SW 1271 (cell line): ENCODE measurements around the gene GDF9.

Experiments used
- DNase-seq, 2 experiments: peaks; one replicate each; lab custom pipeline; 2025; lab: John Stamatoyannopoulos, UW

GDF9 gene

DNA sequence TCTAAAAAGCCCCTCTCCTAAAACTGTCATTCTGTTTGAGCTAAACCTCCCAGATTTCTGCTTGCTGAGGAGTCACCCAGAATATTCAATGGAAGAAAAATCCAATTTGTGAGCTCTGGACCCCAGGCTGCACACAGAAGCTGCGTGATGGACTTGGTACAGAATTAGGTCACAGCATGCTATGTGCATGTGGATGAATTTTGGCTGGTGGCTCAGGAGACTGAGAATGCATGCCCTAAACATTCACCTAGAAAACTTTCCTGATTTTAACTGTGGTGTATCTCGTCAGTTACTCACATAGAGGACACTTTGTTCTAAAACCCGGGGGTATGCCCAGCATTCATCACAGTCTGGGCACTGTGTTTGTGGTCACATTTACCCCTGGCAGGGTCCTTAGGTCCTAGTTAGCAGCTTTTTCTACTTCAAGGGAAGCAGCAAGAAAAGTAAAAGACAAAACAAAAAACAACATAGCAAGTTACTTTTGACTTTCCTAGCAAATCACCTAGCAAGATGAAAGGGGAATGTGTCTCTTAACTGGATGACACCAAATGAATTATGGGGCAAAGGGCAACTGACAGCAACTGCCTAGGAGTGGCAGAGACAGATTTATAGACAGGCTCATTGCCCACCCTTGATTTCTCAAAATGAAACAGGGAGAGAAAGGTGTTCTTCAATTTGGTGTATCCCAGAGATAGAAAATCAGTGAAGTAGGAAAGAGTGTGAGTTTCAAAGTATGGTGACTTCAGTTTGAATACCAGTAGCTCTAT lies 27.6 kb downstream of the GDF9 start:
- no peak for DNase-seq

DNA sequence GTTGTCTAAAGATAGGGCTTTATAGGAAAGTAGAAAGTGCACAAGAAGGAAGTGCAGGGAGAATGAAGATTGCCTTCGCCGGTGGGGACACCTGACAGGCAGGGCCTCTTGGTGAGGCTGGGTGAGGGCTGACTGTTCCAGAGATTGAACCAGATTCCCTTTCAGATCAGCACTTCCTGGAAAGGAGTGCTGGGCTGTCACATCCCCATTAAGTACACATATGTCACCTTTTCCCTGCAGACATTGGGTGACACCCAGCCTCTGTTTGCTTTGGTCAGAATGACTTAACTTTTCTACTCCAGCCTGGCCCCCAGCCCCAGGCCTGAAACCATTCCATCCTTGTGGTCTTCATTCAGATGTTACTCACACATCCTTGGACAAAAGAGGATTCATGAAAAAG lies 28.4 kb downstream of the GDF9 start:
- no peak for DNase-seq

DNA sequence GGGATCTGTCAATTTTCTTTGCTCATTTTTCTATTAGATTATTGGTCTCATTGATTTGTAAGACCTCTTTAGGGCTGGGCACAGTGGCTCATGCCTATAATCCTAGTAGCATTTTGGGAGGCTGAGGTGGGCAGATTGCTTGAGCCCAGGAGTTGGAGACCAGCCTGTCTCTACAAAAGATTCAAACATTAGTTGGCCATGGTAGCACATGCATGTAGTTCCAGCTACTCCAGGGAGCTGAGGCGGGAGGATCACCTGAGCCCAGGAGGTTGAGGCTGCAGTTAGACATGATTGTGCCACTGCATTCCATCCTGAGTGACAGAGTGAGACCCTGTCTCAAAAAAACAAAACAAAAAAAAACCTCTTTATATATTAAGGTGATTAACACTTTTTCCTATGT lies 29.4 kb downstream of the GDF9 start:
- DNase-seq: no peak

DNA sequence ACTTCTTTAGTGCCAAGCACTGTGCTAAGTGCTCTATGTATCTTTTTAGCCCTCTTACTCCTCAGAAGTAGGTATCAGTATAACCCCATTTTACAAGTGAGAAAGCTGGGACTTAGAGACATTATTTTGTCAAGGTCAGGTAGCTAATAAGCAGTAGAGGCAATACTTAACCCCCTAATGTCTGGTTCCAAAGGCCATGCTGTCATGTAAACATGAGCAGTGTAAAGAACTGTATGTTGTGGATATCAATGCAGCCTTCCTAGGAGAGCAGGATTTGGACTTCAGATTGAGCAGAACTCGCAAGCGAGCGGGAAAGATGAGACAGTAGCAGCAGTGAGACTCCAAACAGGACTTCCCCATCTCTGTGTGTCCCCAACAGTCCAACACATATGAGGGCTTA lies 32.2 kb downstream of the GDF9 start:
- DNase-seq: no peak

DNA sequence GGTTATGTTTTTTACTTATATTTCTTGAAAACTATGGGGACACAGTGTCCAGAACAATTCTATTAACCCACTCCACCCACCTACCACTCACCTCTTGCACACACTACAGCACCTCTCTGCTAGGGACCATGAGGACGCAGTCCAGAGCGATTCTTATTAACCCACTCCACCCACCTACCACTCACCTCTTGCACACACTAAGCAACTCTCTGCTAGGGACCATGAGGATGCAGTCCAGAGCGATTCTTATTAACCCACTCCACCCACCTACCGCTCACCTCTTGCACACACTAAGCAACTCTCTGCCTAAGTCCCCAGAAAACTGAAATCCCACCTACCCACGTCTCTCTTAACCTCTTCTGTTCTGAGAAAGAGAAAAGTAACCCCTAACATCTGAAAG lies 33.7 kb downstream of the GDF9 start:
- DNase-seq: no peak

DNA sequence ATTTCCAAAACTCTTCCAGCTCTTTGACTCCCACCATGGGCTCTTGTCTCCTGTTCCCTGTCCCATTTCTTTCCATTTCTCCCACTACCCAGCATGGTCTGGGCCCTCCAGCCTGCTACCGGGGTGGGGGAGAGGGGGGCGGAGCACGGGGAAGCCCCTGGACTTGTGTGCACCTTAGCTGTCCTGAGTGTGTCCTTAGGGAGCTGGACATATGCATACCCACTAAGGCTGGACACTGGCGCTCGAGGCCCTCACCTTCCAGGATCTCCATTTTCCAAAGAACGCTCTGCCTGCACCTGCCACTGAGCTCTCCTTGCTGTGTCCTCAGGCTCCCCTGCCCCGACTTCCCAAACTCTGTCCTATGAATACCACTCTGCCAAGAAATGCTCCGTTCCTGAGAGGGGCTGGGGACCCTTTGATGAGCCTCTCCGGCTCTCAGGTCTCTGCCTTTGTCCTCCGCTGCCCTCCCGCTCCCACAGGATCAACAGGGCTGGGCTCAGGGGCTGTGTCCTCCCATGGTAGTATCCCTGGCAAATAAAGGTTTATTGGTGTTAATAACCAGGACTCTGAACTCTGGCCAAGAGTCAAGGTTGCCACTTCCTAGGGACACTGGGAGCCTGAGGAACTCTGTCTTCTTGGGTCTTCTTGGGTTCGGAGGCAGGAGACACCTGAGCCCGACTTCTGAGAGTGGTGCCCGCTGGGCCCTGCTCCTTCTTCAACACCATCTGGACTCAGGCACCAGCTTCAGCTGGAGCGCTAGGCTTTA lies 35.0 kb downstream of the GDF9 start:
- no peak for DNase-seq

DNA sequence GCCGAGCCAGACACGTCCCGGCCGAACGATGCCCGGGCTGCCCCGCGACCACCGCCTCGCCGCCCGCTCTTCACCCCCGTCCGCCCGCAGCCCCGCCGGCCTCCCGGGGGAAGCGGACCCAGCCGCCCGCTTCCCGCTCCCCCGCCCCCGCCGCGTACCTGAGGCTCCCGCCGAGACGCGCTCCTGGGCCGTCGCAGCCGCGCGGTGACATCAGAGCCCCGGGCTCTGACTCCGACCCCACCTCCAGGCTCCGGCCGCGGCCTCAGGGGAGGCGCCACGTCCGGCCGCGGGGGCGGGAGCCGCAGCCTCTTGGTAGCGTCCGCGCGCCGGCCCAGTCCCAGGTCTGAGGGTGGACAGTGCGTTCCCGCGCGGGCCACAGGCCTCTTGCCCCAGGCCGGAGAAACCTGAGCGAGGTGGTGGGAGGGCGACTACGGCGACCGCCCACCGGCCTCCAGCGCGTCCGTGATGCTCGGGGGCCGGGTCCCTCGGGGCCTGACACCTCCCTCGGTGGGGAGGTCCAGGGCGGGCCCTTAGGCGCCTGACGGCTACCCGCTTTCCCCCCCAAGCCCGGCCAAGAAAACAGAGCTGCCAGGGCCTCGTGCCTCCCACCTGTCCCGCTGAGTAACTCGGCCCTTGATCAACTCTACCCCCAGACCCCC lies 35.7 kb downstream of the GDF9 start, which contains the start of gene SHROOM1:
Gene SHROOM1 (minus strand): TSS at position 212 of the 659 bp plus-strand sequence. CDS start 4,507 bp downstream, outside the sequence.
- peak; percentile 55 to 74 for DNase-seq

DNA sequence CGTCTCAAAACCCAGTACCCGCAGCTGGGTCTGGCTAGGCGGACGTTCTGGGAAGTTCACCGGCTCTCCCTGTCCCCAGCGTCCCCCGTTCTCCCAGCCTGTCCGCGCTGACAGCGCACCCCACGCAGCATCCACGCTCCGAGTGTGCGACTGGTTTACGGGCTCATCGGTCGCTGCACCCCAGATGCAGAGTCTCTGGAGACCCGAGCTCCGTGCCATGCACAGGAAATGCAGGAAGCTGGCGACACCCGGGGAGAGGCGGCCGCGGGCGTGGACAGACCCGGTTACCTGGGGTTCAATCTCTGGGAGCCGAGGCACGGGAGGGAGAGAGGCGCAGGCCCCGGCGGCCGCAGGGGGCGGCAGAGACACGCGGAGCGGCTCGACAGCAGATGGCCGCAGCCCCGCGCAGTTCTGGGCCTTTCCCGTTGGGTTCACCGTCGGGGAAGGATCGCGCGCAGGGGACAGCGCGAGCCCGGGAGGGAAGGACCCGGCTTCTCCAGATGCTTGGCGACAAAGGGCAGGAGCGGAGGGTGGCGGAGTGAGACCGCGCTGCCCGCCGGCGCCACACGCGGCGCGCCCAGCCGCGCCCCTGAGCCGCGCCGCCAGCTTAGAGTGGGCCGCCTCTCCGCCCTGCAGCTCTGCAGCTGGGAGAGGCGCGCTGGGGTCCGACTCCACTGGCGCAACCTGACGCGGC lies 36.4 kb downstream of the GDF9 start:
- peak; percentile 28 to 71 for DNase-seq

DNA sequence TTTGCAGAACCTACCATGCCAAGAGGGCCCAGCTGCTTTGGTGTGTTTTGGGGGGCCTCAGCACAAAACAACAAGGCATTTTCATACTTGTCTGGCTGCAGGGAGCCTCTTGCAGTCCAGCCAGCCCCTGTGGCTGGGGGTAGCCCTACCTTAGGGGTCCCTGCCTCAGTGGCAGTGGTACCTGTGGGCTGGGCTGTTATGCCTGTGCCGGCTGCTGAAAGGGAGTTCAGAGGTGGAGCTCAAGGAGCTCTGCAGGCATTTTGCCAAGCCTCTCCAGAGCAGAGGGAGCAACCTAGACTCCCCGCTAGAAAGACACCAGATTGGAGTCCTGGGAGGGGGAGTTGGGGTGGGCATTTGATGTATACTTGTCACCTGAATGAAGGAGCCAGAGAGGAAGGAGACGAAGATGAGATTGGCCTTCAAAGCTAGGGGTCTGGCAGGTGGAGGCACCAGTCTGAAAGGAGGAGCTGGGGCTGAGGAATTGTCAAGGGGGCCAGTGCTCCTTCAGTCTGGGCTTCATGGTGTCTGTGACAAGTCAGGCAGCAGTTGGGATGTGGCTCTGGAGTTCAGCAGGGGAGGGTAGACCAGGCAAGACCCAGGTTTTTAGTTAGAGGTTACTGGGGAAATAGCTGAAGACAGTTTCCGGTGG lies 37.3 kb downstream of the GDF9 start:
- DNase-seq: no peak

DNA sequence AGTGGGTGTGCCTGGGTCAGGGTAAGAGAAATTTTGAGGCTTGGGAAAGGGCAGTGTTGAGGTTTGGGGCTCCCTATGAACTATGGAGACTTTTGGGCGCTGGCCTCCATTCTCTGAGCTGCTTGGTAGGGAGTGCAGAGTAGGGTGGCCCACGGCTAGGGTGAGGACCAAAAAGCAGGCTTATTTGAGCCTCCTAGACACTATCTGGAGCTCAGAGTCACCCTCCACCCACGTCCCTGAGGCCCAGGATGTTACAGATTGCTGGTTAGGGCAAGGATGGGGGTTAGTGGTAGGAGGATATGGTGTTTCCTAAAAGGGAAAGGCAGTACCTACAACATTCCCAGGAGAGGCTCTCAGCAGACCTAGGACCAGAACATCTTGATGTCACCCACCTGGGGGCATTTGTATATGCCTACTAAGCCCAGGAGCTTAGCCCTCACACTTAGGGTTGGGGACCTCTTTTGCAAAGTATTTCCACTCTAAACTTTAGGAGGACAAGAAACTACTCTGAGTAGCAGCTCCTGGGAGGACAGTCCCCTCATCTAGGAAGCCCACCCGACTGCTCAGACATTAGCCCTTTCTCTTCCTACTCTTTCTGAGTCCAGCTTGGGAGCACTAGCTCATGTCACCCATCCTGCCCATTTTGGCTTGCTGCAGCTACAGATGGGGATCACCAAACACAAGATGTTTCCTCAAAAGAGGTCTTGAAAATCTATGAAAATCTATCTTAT lies 38.2 kb downstream of the GDF9 start:
- no peak for DNase-seq

DNA sequence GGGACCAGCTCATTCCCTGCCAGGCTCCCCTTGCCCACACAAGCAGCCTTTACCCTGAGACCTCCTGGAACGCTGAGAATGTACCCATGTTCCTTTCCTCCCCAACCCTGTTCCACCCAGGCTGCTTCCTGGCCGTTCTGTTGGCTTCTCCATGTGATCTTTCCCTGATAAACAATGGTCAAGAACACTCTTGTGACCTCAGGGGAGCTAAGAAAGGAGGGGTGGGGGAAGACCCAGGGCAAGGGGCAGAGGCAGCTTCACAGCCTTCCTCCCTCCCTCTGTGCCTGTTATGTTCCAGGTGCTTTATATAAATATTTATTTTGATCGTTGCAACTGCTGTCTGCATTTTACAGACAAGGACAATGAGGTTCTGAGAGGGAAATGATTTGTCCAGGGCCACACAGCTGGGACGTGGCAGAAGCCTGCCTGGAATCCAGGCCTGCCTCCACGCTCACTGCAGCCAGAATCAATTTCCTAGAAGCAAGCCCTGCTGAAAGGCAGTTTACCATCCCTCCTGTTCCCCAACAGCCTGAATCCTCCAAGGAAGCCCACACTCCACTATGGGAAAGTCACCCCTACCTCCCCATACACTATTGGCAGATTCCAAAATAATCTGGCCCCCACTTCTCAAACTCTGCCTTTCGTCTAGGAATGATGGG lies 39.7 kb downstream of the GDF9 start:
- DNase-seq: no peak

DNA sequence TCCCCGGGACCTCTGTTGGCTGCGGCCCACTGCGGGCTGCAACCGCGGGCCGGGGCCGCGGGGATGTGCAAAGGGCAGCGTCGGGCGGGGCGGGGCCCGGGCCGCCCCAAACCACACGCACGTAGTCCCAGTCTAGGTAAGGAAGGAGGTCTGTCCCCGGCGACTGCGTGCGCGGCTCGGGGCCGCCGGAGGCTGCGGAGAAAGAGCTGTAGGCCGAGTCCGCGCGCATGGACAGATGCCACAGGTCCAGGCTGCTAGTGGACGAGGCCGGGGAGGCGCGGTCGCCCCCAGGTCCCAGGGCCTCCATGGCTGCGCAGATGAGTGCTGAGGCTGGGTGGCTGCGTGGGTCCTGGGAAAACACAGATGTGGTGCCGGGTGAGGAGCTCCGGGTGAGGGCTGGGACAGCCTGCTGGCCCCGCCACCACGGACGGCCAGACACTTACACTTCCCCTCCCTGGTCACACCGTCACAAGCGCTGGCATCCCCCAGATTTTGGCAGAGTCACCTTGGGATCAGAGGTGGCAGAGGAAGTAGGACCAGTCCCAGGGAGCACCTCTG lies 40.4 kb downstream of the GDF9 start:
- DNase-seq: no peak

DNA sequence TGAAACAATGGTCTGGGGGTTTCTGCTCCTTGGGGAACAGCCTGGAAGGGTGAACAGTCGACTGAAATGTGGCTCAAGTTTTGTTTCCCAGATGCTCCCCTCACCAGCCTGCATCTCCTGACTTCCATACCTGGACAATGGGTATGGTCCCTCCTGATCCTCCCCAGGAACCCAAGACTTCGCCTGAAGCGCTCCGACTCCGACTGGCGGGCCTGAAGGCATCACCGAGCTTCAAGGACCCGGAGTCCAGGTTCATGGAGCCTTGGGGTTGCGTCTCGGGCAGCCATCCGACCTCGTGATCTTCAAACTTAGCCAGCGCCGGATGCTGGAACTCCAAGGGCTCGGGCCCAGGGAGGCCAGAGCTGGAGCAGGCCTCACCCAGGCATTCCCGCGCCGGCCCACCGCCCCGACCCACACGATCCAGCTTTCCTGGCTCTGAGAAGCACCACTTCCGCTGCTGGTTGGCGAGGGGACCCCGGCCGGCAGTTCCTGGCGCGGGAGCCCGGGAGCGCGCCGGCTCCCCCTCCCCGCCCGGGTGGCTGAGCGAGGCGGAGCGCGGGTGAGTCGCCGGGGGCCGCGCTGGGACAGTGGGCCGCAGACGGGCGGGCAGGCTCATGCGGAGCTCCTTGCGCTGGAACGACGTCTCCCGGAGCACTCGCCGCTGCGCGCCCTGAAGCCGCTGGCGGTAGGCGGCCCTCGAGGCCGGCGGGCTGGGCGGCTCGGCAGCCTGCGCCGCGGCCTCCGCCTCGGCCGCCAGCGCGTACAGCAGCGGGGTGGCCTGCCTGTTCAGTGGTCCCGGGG lies 41.0 kb downstream of the GDF9 start:
- no peak for DNase-seq

DNA sequence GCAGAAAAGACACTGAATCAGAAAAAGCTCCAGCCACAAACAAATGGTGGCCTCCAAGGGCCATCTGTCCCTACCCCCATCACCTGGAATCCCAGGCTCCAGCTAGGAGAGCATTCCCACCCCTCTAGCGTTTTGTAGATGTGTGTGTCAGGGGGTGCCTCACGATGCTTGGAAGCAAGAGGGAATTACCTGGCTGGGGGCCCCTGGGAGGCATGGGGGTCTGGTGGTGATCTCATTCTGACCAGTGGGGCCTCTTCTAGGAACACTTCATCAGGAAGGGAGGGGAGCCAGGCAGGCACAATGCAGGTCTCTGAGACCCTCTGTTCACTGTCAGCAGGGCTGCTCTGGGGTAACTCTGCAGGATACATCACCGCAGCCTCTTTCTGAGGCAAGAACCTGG lies 41.8 kb downstream of the GDF9 start:
- DNase-seq: no peak

DNA sequence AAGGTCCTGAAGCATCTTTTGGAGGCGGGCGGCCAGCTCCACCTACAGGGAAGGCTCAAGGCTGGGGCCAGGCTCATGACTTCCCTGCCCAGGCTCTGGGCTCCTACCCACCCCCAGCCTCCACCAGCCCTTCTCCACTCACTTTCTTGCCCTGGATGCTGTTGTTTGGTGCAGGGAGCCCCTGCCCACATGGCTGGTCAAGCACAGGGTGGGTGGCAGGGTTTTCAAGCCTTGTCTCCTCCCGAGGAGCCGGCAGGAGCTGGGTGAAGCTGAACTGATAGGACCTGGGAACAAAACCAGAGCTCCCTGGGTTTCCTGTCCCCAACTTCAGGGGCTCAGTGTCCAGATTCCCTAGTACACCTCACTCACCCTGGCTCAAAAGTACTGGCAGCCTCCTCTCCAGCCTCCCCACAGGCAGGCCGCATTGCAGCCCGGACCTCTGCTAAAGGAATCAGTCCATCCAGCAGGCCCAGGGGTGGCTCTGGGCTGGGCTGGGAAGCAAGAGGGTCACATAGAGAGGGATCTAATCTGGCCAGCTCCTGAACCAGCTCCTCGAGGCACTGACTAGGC lies 42.7 kb downstream of the GDF9 start:
- DNase-seq: no peak

DNA sequence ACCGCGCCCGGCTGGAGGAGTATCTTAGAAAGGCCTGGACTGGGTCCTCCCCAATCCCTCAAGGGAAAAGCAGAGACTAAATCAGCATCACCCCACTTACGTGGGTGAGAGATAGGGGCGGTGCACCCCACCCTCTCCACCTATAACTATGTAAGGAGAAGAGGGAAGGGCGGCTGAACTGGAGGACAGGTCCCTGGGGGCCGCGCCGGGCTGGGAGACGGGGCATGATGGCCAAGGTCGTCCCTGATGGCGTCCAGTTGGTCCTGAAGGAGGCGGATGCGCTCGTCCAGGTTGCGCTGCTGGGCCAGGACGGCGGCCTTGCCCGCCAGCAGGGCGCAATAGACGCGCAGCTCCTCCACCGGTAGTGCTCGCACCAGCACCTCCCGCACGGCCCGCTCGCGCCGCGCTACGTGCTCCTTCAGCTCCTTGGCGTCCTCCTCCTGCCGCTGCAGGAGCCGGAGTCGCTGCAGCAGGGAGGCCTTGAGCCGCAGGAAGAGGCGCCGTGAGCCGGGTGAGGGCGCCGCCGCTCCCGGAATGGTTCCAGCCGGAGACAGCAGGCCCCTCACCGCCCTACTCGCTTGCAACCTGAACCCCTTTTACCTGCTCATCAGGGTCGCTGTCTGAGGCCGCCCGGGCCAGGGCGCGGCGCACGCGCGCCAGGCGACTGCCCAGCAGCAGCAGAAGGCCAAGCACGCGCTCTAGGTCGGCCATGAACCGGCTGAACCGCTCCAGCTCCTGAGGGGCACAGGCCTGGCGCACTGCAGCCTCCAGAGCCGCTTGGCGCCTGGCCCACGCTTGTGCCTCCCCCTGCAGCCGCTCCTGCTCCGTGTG lies 43.4 kb downstream of the GDF9 start:
- DNase-seq: no peak

DNA sequence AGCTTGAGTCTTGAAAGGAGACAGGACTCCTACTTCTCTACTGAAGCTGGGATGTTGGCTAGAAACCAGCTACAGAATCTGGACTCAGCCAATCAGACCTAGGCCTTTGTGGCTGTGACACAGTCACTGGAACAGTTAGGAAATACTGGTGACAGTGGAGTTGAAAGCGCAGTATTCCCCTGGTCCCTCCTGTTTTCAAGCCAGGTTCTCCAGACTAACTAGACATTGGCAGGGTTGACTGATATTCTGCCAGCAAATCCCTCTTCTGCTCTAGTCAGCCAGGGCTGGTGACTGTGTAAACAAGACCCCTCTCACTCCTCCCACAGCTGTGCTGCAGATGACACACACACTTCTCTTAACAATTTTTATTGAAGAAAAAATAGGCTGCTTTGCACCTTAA lies 44.5 kb downstream of the GDF9 start:
- DNase-seq: no peak

DNA sequence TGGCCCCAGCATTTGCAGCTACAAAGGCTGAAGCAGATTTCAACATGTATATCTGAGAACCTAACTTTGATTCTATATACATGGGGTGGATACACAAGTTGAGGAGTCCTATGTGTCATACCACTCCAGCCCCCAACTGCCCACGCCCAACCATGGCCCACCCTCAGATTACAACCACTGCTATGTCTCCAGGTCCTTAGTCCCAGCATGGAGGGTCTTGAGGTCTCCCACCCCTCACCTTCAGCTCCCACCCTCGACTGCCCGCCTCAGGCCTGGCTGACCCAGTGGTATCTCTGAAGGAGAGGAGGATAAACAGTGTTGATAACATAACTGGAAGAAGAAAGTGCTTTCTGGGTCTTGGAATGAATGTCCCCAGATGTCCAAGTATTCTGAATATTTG lies 44.9 kb downstream of the GDF9 start:
- DNase-seq: no peak
